ACC112 (cell line): ENCODE results near the gene SRRM1.
"Not testable (repeated sequence)": the region's sequence is repeated elsewhere in the genome, so short reads cannot be mapped to it uniquely, and the experiment has no call there.

Experiments used
- H2AFZ ChIP-seq: fragments of 200-600 bp; sonication (generic); one replicate; pipeline ENCODE4 v1.6.0; 2017; ENCODE audit warnings: antibody characterized with exemption, low read length; ENCODE audit not compliant: unreplicated experiment
- H3K27ac ChIP-seq: fragments of 200-600 bp; sonication (generic); 2 replicates; pipeline ENCODE4 v1.5.1; 2014; ENCODE audit warnings: low read depth, mild to moderate bottlenecking, antibody characterized with exemption, low read length, moderate library complexity
- H3K27me3 ChIP-seq: fragments of 200-600 bp; sonication (generic); 2 replicates; pipeline ENCODE4 v1.6.1; 2014; ENCODE audit warnings: mild to moderate bottlenecking, antibody characterized with exemption, low read length, moderate library complexity, mixed read lengths; ENCODE audit not compliant: insufficient read depth
- H3K36me3 ChIP-seq: fragments of 200-600 bp; sonication (generic); 2 replicates; pipeline ENCODE4 v1.6.1; 2016; ENCODE audit warnings: mild to moderate bottlenecking, antibody characterized with exemption, low read length, moderate library complexity, mixed read lengths; ENCODE audit not compliant: insufficient read depth
- H3K4me1 ChIP-seq: fragments of 200-600 bp; sonication (generic); one replicate; pipeline ENCODE4 v1.6.1; 2016; ENCODE audit warnings: low read length, mixed read lengths; ENCODE audit not compliant: insufficient read depth, unreplicated experiment, control insufficient read depth
- H3K4me3 ChIP-seq: fragments of 200-600 bp; sonication (generic); 2 replicates; pipeline ENCODE4 v1.5.1; 2014; ENCODE audit warnings: mild to moderate bottlenecking, low read depth, low read length
- H3K79me2 ChIP-seq: fragments of 200-600 bp; sonication (generic); one replicate; pipeline ENCODE4 v1.6.0; 2016; ENCODE audit warnings: low read length; ENCODE audit not compliant: control insufficient read depth, unreplicated experiment, insufficient read depth

The SRRM1 gene

GRCh38 chr1:24704411-24705259 is 61.5 kb downstream of the SRRM1 start:
- H3K4me1 ChIP-seq = peaks cover 14% of the 10 kb centered on the region
- H3K36me3 ChIP-seq = no peaks in the 10 kb centered on the region
- H3K27me3 ChIP-seq = no peaks in the 10 kb centered on the region
- no peak overlapping the region for H2AFZ ChIP-seq
- no peak overlapping the region for H3K4me3 ChIP-seq
- H3K79me2 ChIP-seq = no peaks in the 10 kb centered on the region
- H3K27ac ChIP-seq = peak overlapping the region; percentile 26; the same call in 1 of the 2 replicates

- Histone ChIP-seq H3K36me3 (no peaks in the 10 kb centered on the region), H3K4me3 (no peak overlapping the region), H3K79me2 (no peaks in the 10 kb centered on the region), H3K27me3 (no peaks in the 10 kb centered on the region), H3K4me1 (peaks cover 22% of the 10 kb centered on the region), H2AFZ (peak overlapping the region; percentile 69), H3K27ac (peak overlapping the region; percentile 26; the same call in 1 of the 2 replicates)
These were observed 62.4 kb downstream of the SRRM1 start for GRCh38 chr1:24705260-24706073.

- H3K4me1 ChIP-seq = peaks cover 22% of the 10 kb centered on the region
- not testable (repeated sequence) for H2AFZ ChIP-seq
These were observed 62.9 kb downstream of the SRRM1 start for GRCh38 chr1:24706074-24706389.

GRCh38 chr1:24707687-24708086 is 64.6 kb downstream of the SRRM1 start:
- H3K27me3 ChIP-seq = no peaks in the 10 kb centered on the region
- H3K4me3 ChIP-seq = no peak overlapping the region
- H3K27ac ChIP-seq = no peak overlapping the region
- H3K79me2 ChIP-seq = no peaks in the 10 kb centered on the region
- peaks cover 22% of the 10 kb centered on the region for H3K4me1 ChIP-seq
- H3K36me3 ChIP-seq = no peaks in the 10 kb centered on the region
- H2AFZ ChIP-seq = no peak overlapping the region

More at GRCh38 chr1:24706074-24706389, 62.9 kb downstream of the SRRM1 start:
- not testable (repeated sequence) for H3K4me3 ChIP-seq, H3K27ac ChIP-seq, H3K79me2 ChIP-seq, H3K27me3 ChIP-seq, H3K36me3 ChIP-seq

- Histone ChIP-seq H3K4me3 (no peak overlapping the region), H3K27me3 (no peaks in the 10 kb centered on the region), H2AFZ (no peak overlapping the region), H3K79me2 (no peaks in the 10 kb centered on the region), H3K27ac (no peak overlapping the region), H3K36me3 (no peaks in the 10 kb centered on the region), H3K4me1 (peaks cover 33% of the 10 kb centered on the region)
These were observed 65.8 kb downstream of the SRRM1 start for GRCh38 chr1:24708938-24709337.

- Histone ChIP-seq H3K36me3 (no peaks in the 10 kb centered on the region), H3K27me3 (no peaks in the 10 kb centered on the region), H3K27ac (no peak overlapping the region), H3K4me1 (peaks cover 41% of the 10 kb centered on the region), H2AFZ (no peak overlapping the region), H3K79me2 (no peaks in the 10 kb centered on the region), H3K4me3 (no peak overlapping the region)
These were observed 66.8 kb downstream of the SRRM1 start for GRCh38 chr1:24709791-24710441.

GRCh38 chr1:24711329-24711728 is 68.2 kb downstream of the SRRM1 start:
- Histone ChIP-seq H3K79me2 (no peaks in the 10 kb centered on the region), H3K36me3 (no peaks in the 10 kb centered on the region), H2AFZ (no peak overlapping the region), H3K4me1 (peaks cover 38% of the 10 kb centered on the region), H3K27ac (no peak overlapping the region), H3K4me3 (no peak overlapping the region), H3K27me3 (no peaks in the 10 kb centered on the region)

GRCh38 chr1:24713176-24713575 is 70.1 kb downstream of the SRRM1 start:
- Histone ChIP-seq H3K4me3 (no peak overlapping the region), H2AFZ (no peak overlapping the region), H3K27me3 (no peaks in the 10 kb centered on the region), H3K79me2 (no peaks in the 10 kb centered on the region), H3K36me3 (no peaks in the 10 kb centered on the region), H3K4me1 (peaks cover 40% of the 10 kb centered on the region), H3K27ac (no peak overlapping the region)

GRCh38 chr1:24713736-24714135 is 70.6 kb downstream of the SRRM1 start:
- H3K4me1 ChIP-seq = peaks cover 45% of the 10 kb centered on the region
- no peak overlapping the region for H3K4me3 ChIP-seq
- H3K27me3 ChIP-seq = no peaks in the 10 kb centered on the region
- H3K36me3 ChIP-seq = no peaks in the 10 kb centered on the region
- no peak overlapping the region for H3K27ac ChIP-seq
- no peak overlapping the region for H2AFZ ChIP-seq
- H3K79me2 ChIP-seq = no peaks in the 10 kb centered on the region

- Histone ChIP-seq H2AFZ (peak overlapping the region; percentile 16), H3K27me3 (no peaks in the 10 kb centered on the region), H3K27ac (peak overlapping the region; percentile 66), H3K79me2 (no peaks in the 10 kb centered on the region), H3K36me3 (no peaks in the 10 kb centered on the region), H3K4me3 (no peak overlapping the region), H3K4me1 (peaks cover 51% of the 10 kb centered on the region)
These were observed 71.9 kb downstream of the SRRM1 start for GRCh38 chr1:24714859-24715520.
